ENCODE data around the gene GRID2. TPM values are rescaled to one million over a fixed set of nuclear protein-coding genes. Genes with fewer than 3 reads are reported as not detected.

Gene GRID2
- total and polyA plus RNA-seq, 2 of the 13 experiments (the other 11 are each of a cell fraction or from before 2014, with no cell fraction given): not detected

GRCh38 chr4:93746031-93746430 is 1442.3 kb downstream of the GRID2 start:
- no peak for DNase-seq (ENCODE audit: low spot score)
- BruUV-seq (replicated peaks): no TSS peak
- no peak for FAIRE-seq
- no peak overlapping the region for H3K27ac ChIP-seq (ENCODE audit: extremely low read length, insufficient read depth, low read length)
- CTCF ChIA-PET (ENCODE audit: low intra/inter-chr PET ratio, low total read pairs): no interaction called here
- no peaks in the 10 kb centered on the region for H4K20me1 ChIP-seq (ENCODE audit: insufficient read depth, low read length)
- no peak overlapping the region for H3K4me2 ChIP-seq (ENCODE audit: low read depth, low read length)
- intact Hi-C loops (cut with micrococcal nuclease; ENCODE audit: unreplicated experiment) (no loop called here), in situ Hi-C loops (cut with HindIII; ENCODE audit: extremely low pct_ligation_motif_present, low pct_unique_long_range_greater_than_20kb) (no loop called here)
- H3K27me3 ChIP-seq (ENCODE audit: control insufficient read depth in 1 of 2, insufficient read depth in 2 of 2, low read length in 2 of 2): no peaks in the 10 kb centered on the region
- no peak overlapping the region for H3K4me3 ChIP-seq (replicated peaks in 1 of 3; ENCODE audit: insufficient read depth in 1 of 3, low read depth in 2 of 3, low read length in 3 of 3)
- H2AFZ ChIP-seq (ENCODE audit: low read length): no peak overlapping the region
- H3K9ac ChIP-seq (ENCODE audit: insufficient read depth, low read depth, low read length): no peak overlapping the region
- POLR2A ChIA-PET: no interaction called here
- ATAC-seq: no peak
- TF ChIP-seq EZH2 (conservative IDR thresholded peaks at IDR 0.05; ENCODE audit: low read depth, low read length) (no peak), ZNF101 (CRISPR knock-in tag; IDR thresholded peaks at IDR 0.05; ENCODE audit: borderline replicate concordance, low read depth) (no peak), MAZ (IDR thresholded peaks at IDR 0.05; ENCODE audit: borderline replicate concordance, low read depth, low read length) (no peak), MAZ (CRISPR knock-in tag; IDR thresholded peaks at IDR 0.05; ENCODE audit: low read depth) (no peak), ZNF790 (CRISPR knock-in tag; IDR thresholded peaks at IDR 0.05; ENCODE audit: borderline replicate concordance) (no peak), ZNF710 (CRISPR knock-in tag; IDR thresholded peaks at IDR 0.05; ENCODE audit: borderline replicate concordance) (no peak), ZNF20 (CRISPR knock-in tag; IDR thresholded peaks at IDR 0.05) (no peak), HNRNPUL1 (IDR thresholded peaks at IDR 0.05; ENCODE audit: low read depth, low read length) (no peak), TRAFD1 (CRISPR knock-in tag; IDR thresholded peaks at IDR 0.05; ENCODE audit: borderline replicate concordance) (no peak), ZSCAN29 (CRISPR knock-in tag; conservative IDR thresholded peaks at IDR 0.05) (no peak), ZBTB34 (CRISPR knock-in tag; IDR thresholded peaks at IDR 0.05) (no peak), FOXC1 (CRISPR knock-in tag; IDR thresholded peaks at IDR 0.05; ENCODE audit: borderline replicate concordance) (no peak), ZNF564 (CRISPR knock-in tag; IDR thresholded peaks at IDR 0.05) (no peak), SMARCE1 (IDR thresholded peaks at IDR 0.05; ENCODE audit: borderline replicate concordance) (no peak), BCL3 (CRISPR knock-in tag; IDR thresholded peaks at IDR 0.05) (no peak), CERS6 (CRISPR knock-in tag; IDR thresholded peaks at IDR 0.05) (no peak), NCOA5 (CRISPR knock-in tag; IDR thresholded peaks at IDR 0.05) (no peak)
- no peaks in the 10 kb centered on the region for H3K36me3 ChIP-seq (replicated peaks in 1 of 2; ENCODE audit: control insufficient read depth in 1 of 2, insufficient read depth in 2 of 2, low read length in 2 of 2)
- H3K79me2 ChIP-seq (ENCODE audit: insufficient read depth, low read length): no peaks in the 10 kb centered on the region
- H3K9me3 ChIP-seq (ENCODE audit: low read length): no peaks in the 10 kb centered on the region
- H3K4me1 ChIP-seq (ENCODE audit: insufficient read depth, low read length): no peaks in the 10 kb centered on the region

All from HepG2 (cell line).